HepG2 (cell line): ENCODE results near the gene TROAP.

Source experiments
- KAT7 ChIP-seq: IDR thresholded peaks from 2 replicates; pipeline ENCODE4 v1.6.1; 2018; ENCODE audit warnings: borderline replicate concordance, missing compliant biosample characterization
- MED1 ChIP-seq: sonication (generic); formaldehyde crosslinking; IDR thresholded peaks from 2 replicates; pipeline ENCODE4 v1.4.0; 2020; ENCODE audit warnings: missing genetic modification reagents
- PHF8 ChIP-seq: sonication (generic); formaldehyde crosslinking; IDR thresholded peaks from 2 replicates; pipeline ENCODE4 v1.5.0; 2020; ENCODE audit warnings: missing genetic modification reagents
- POLR2A ChIP-seq, 2 experiments: IDR thresholded peaks; 2 replicates each; pipeline ENCODE4 v1.6.1; 2011; ENCODE audit warnings: low read depth in 2 of 2, low read length in 2 of 2, mild to moderate bottlenecking in 1 of 2, moderate library complexity in 1 of 2; ENCODE audit not compliant: insufficient read depth in 1 of 2
- ZBTB1 ChIP-seq: sonication (generic); formaldehyde crosslinking; IDR thresholded peaks from 2 replicates; pipeline ENCODE4 v1.4.0; 2020; ENCODE audit warnings: missing genetic modification reagents, borderline replicate concordance
- ZUFSP ChIP-seq: sonication (generic); formaldehyde crosslinking; IDR thresholded peaks from 2 replicates; pipeline ENCODE4 v1.9.0; 2021; ENCODE audit warnings: missing genetic modification reagents, mild to moderate bottlenecking, borderline replicate concordance
- TF ChIP-seq, protein P1 (sequence below): IDR thresholded peaks from 2 replicates; pipeline ENCODE4 v1.6.1; 2016; ENCODE audit warnings: low read depth
- TF ChIP-seq, protein P2 (sequence below): sonication (generic); formaldehyde crosslinking; IDR thresholded peaks from 2 replicates; pipeline ENCODE4 v1.5.1; 2020; ENCODE audit warnings: missing genetic modification reagents, mild to moderate bottlenecking, borderline replicate concordance

DNA sequence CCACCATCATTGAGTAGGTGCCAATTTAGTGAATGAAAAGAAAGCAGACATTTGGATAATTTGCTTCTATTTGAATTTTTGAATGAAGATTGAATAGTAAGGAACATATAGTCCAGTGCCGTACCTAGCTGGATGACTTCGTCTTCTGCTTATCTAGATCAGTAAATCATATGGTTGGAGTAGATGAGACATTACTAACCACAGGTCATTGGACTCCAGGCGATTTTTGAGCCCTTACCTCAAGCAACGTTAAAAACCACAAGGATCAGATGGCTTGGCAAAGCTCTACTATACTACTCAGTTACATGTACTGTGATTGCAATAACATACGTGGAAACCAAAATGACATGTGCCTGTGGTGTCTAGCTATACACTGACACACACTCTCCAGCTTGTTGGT, 42.5 kb downstream of the TROAP start:
- TF ChIP-seq ZUFSP (CRISPR knock-in tag) (no peak), POLR2A (IDR thresholded peaks at IDR 0.05; ENCODE audit: insufficient read depth in 1 of 2, low read depth in 2 of 2, low read length in 2 of 2) (no peak), MED1 (no peak), PHF8 (CRISPR knock-in tag) (no peak), ZBTB1 (CRISPR knock-in tag) (no peak), KAT7 (CRISPR knock-in tag) (no peak)
- TF ChIP-seq, protein P1, sequence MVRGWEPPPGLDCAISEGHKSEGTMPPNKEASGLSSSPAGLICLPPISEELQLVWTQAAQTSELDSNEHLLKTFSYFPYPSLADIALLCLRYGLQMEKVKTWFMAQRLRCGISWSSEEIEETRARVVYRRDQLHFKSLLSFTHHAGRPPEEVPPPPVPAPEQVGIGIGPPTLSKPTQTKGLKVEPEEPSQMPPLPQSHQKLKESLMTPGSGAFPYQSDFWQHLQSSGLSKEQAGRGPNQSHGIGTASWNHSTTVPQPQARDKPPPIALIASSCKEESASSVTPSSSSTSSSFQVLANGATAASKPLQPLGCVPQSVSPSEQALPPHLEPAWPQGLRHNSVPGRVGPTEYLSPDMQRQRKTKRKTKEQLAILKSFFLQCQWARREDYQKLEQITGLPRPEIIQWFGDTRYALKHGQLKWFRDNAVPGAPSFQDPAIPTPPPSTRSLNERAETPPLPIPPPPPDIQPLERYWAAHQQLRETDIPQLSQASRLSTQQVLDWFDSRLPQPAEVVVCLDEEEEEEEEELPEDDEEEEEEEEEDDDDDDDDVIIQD (CRISPR knock-in tag): no peak
- TF ChIP-seq, protein P2, sequence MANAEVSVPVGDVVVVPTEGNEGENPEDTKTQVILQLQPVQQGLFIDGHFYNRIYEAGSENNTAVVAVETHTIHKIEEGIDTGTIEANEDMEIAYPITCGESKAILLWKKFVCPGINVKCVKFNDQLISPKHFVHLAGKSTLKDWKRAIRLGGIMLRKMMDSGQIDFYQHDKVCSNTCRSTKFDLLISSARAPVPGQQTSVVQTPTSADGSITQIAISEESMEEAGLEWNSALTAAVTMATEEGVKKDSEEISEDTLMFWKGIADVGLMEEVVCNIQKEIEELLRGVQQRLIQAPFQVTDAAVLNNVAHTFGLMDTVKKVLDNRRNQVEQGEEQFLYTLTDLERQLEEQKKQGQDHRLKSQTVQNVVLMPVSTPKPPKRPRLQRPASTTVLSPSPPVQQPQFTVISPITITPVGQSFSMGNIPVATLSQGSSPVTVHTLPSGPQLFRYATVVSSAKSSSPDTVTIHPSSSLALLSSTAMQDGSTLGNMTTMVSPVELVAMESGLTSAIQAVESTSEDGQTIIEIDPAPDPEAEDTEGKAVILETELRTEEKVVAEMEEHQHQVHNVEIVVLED (CRISPR knock-in tag): no peak
